Endodermal cell (in vitro differentiated cells): ENCODE data around the gene CLDN3. TPM values are rescaled to one million over a fixed set of nuclear protein-coding genes. Genes with fewer than 3 reads are reported as not detected.

Experiments
- DNase-seq: peaks from one replicate; pipeline ENCODE4 v3.0.0-alpha.2; 2017
- H3K27ac ChIP-seq: 2 replicates; pipeline ENCODE4 v1.5.1; 2013; ENCODE audit warnings: mild to moderate bottlenecking, low read depth, low read length, moderate library complexity
- H3K27me3 ChIP-seq: 2 replicates; pipeline ENCODE4 v1.6.1; 2013; ENCODE audit warnings: mild to moderate bottlenecking, low read length, moderate library complexity; ENCODE audit not compliant: insufficient read depth, control insufficient read depth, poor library complexity, severe bottlenecking
- H3K36me3 ChIP-seq: 2 replicates; pipeline ENCODE4 v1.7.0; 2013; ENCODE audit warnings: mild to moderate bottlenecking, low read length, moderate library complexity; ENCODE audit not compliant: control insufficient read depth, insufficient read depth
- H3K4me1 ChIP-seq: one replicate; pipeline ENCODE4 v1.7.0; 2013; ENCODE audit warnings: low read length; ENCODE audit not compliant: control insufficient read depth, insufficient read depth
- H3K4me3 ChIP-seq: 2 replicates; pipeline ENCODE4 v1.5.1; 2013; ENCODE audit warnings: mild to moderate bottlenecking, low read length, moderate library complexity
- H3K9ac ChIP-seq: 2 replicates; pipeline ENCODE4 v1.6.1; 2013; ENCODE audit warnings: mild to moderate bottlenecking, low read length, moderate library complexity; ENCODE audit not compliant: poor library complexity, severe bottlenecking; ENCODE audit errors: extremely low read depth
- H3K9me3 ChIP-seq: 2 replicates; pipeline ENCODE4 v1.6.1; 2013; ENCODE audit warnings: mild to moderate bottlenecking, low read length, moderate library complexity; ENCODE audit not compliant: control insufficient read depth
- H3K27ac Mint-ChIP-seq: 2 replicates; pipeline ENCODE4 v1.8.0; 2020; ENCODE audit warnings: mixed read lengths
- H3K27me3 Mint-ChIP-seq: 2 replicates; pipeline ENCODE4 v1.8.0; 2021; ENCODE audit warnings: mild to moderate bottlenecking, mixed read lengths; ENCODE audit not compliant: insufficient read depth
- H3K36me3 Mint-ChIP-seq: 2 replicates; pipeline ENCODE4 v1.8.0; 2020; ENCODE audit warnings: low read depth, mixed read lengths
- H3K4me1 Mint-ChIP-seq: 2 replicates; pipeline ENCODE4 v1.8.0; 2020; ENCODE audit warnings: mixed read lengths
- H3K4me3 Mint-ChIP-seq: 2 replicates; pipeline ENCODE4 v1.8.0; 2020; ENCODE audit warnings: mild to moderate bottlenecking, moderate library complexity, mixed read lengths
- H3K9me3 Mint-ChIP-seq: 2 replicates; pipeline ENCODE4 v1.8.0; 2020; ENCODE audit warnings: mild to moderate bottlenecking, mixed read lengths
- WGBS, 2 experiments: methylation state at CpG; one replicate each; pipeline versions ENCODE4 v1.1.5 to v1.1.7; 2013; ENCODE audit warnings: missing lambda C conversion rate in 2 of 2, mixed read lengths in 1 of 2; ENCODE audit not compliant: insufficient coverage in 1 of 2, insufficient read length in 1 of 2; 5-methylcytosine and 5-hydroxymethylcytosine counted together
- long read RNA-seq, 4 experiments: library from polyadenylated mRNA in 2 of 4; library from RNA in 1 of 4; library from capped mRNA in 1 of 4; stranded (forward) in 3 of 4; unstranded in 1 of 4; transcript quantifications; one replicate each; pipeline ENCODE4 v2.0.0, GENCODE V29; 2020 to 2021; ENCODE audit warnings: inconsistent platforms in 1 of 4
- polyA plus RNA-seq, 2 experiments: library from polyadenylated mRNA; stranded (reverse); fragments of 50-300 nt; gene quantifications; one replicate each; pipeline ENCODE4 v1.2.3, GENCODE V29; 2013
- total RNA-seq, 2 donors: library from RNA; stranded (reverse); fragmentation: NEBNext Ultra II Directional in 1 of 2; extraction: Animal tissue kit (Norgen Biotek cat#: 25700) in 1 of 2; gene quantifications; 2 replicates in 1 of 2; 3 replicates in 1 of 2; pipeline ENCODE4 v1.2.1, GENCODE V29; 2021
- TF ChIP-seq, protein P1 (sequence below): fragments of 200-600 bp; sonication (generic); conservative IDR thresholded peaks from 2 replicates; pipeline ENCODE4 v1.5.0; 2021; ENCODE audit warnings: antibody characterized with exemption, mild to moderate bottlenecking

CLDN3 gene, protein sequence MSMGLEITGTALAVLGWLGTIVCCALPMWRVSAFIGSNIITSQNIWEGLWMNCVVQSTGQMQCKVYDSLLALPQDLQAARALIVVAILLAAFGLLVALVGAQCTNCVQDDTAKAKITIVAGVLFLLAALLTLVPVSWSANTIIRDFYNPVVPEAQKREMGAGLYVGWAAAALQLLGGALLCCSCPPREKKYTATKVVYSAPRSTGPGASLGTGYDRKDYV
- 10 to 100 TPM; 20.7 to 47.0 TPM for total RNA-seq
- polyA plus RNA-seq (2013, experiment 1 of 2), result 4.2 TPM
- 3.6 TPM for polyA plus RNA-seq (2013, experiment 2 of 2)
- long read RNA-seq, experiment 1, transcript CLDN3-201 (1 exons, 1,274 nt), result major isoform, 45 of 45 reads
- long read RNA-seq, experiment 1, partial matches to known transcripts, result 0 of 45 reads
- long read RNA-seq, experiment 1, other reads (novel, unspliced or antisense), result 0 of 45 reads
- long read RNA-seq, experiment 2, transcript CLDN3-201 (1 exons, 1,274 nt), result major isoform, 70 of 70 reads
- long read RNA-seq, experiment 2, partial matches to known transcripts, result 0 of 70 reads
- long read RNA-seq, experiment 2, other reads (novel, unspliced or antisense), result 0 of 70 reads
- long read RNA-seq, experiment 3, transcript CLDN3-201 (1 exons, 1,274 nt), result major isoform, 111 of 111 reads
- long read RNA-seq, experiment 3, partial matches to known transcripts, result 0 of 111 reads
- long read RNA-seq, experiment 3, other reads (novel, unspliced or antisense), result 0 of 111 reads
- long read RNA-seq, experiment 4, result 0 reads

DNA sequence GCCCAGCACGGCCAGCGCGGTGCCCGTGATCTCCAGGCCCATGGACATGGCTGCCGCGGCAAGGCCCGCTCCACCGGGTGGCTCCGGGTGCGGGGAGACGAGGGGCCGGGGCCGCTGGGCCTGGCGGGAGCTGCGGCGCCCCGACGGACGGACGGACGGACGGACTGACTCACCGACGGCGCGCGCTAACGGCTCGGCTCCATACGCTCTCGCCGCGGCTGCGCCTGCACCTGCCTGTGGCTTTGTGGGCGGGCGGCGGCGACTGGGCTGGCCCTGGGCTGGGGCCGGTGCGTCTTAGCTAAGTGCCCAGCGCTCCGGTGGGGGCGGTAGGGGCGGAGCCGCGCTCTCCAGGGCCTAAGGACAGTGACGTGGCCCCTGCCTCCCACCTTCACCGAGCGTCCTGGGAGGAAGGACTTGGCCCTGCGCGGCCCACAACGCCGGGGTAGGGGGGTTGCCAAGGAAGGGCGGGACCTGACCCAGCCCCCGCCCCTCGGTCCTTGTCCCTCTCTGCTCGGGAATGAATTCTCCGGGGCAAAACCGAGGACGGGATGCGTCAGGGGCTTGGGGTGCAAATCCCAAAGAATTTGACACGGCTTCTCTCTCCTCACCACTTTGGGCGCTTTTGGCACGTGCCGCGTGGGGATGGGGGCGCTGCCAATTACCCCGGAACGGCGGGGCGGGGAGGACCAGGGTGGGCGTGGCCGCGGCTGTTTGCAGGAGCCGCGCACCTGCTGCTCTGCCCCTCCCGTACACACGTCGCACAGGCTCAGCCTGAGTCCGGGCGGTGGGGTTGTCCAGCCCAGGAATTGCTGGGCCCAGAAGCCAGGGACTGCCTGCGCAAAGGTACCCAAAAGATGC, at the start of gene CLDN3:
TSS of gene CLDN3 (minus strand) at position 269 of the 858 bp plus-strand sequence. CDS start at position 48, 221 bp downstream.
- H3K36me3 ChIP-seq, result no peaks in the 10 kb centered on the region
- peaks cover 41% of the 10 kb centered on the region for H3K27me3 Mint-ChIP-seq
- TF ChIP-seq, protein P1, sequence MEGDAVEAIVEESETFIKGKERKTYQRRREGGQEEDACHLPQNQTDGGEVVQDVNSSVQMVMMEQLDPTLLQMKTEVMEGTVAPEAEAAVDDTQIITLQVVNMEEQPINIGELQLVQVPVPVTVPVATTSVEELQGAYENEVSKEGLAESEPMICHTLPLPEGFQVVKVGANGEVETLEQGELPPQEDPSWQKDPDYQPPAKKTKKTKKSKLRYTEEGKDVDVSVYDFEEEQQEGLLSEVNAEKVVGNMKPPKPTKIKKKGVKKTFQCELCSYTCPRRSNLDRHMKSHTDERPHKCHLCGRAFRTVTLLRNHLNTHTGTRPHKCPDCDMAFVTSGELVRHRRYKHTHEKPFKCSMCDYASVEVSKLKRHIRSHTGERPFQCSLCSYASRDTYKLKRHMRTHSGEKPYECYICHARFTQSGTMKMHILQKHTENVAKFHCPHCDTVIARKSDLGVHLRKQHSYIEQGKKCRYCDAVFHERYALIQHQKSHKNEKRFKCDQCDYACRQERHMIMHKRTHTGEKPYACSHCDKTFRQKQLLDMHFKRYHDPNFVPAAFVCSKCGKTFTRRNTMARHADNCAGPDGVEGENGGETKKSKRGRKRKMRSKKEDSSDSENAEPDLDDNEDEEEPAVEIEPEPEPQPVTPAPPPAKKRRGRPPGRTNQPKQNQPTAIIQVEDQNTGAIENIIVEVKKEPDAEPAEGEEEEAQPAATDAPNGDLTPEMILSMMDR, result no peak
- DNase-seq, result peak; percentile 96
- peak within 1 kb of the TSS; percentile 79 for H3K27ac Mint-ChIP-seq
- peaks cover 22% of the 10 kb centered on the region for H3K27me3 ChIP-seq
- H3K9ac ChIP-seq, result no peak within 1 kb of the TSS
- H3K4me1 ChIP-seq, result no peaks in the 10 kb centered on the region
- H3K27ac ChIP-seq, result no peak within 1 kb of the TSS
- peak within 1 kb of the TSS; percentile 75 for H3K4me3 ChIP-seq
- WGBS, 2 experiments, result 6 to 10% methylated on average over 11 to 82 of the region's 82 CpGs
- H3K9me3 Mint-ChIP-seq, result no peaks in the 10 kb centered on the region
- H3K9me3 ChIP-seq, result no peaks in the 10 kb centered on the region
- peak within 1 kb of the TSS; percentile 65 for H3K4me3 Mint-ChIP-seq
- peaks cover 6% of the 10 kb centered on the region for H3K36me3 Mint-ChIP-seq
- H3K4me1 Mint-ChIP-seq, result peaks cover 4% of the 10 kb centered on the region

GRCh38 chr7:73817121-73817520, 47.1 kb upstream of the CLDN3 start:
- H3K27ac ChIP-seq, result no peak overlapping the region
- no peak overlapping the region for H3K9ac ChIP-seq
- 96% methylated on average over 5 to 6 of the region's 6 CpGs for WGBS, 2 experiments
- no peaks in the 10 kb centered on the region for H3K4me1 Mint-ChIP-seq
- no peaks in the 10 kb centered on the region for H3K36me3 Mint-ChIP-seq
- no peak overlapping the region for H3K27ac Mint-ChIP-seq
- no peaks in the 10 kb centered on the region for H3K9me3 ChIP-seq
- no peaks in the 10 kb centered on the region for H3K36me3 ChIP-seq
- TF ChIP-seq, protein P1, result no peak
- peak; percentile 22 for DNase-seq
- H3K4me3 ChIP-seq, result no peak overlapping the region
- no peaks in the 10 kb centered on the region for H3K4me1 ChIP-seq
- no peaks in the 10 kb centered on the region for H3K27me3 Mint-ChIP-seq
- no peak overlapping the region for H3K4me3 Mint-ChIP-seq
- H3K9me3 Mint-ChIP-seq, result no peaks in the 10 kb centered on the region
- no peaks in the 10 kb centered on the region for H3K27me3 ChIP-seq

DNA sequence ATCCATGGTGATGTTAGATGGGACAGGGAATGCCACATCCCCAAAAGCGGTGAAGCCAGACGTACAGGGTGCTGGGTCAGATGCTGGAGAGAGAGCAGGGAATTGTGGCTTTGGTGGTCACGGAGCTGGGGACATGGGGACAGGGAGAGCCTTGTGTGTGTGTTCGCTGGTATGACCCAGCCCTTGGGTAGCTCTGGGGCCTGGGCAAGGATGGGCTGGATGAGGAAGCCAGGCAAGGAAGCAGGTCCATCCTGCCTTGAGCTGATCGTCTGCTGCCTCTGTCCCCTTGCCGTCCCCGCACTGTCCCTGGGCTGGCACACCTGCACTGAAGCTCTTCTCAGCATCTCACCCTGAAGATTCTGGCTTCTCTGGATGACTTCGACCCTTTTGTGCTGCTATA, 45.4 kb upstream of the CLDN3 start:
- Mint-ChIP-seq H3K9me3 (no peaks in the 10 kb centered on the region), H3K4me3 (no peak overlapping the region), H3K27ac (no peak overlapping the region), H3K27me3 (peaks cover 2% of the 10 kb centered on the region), H3K4me1 (no peaks in the 10 kb centered on the region), H3K36me3 (no peaks in the 10 kb centered on the region)
- no peak for DNase-seq
- no peak overlapping the region for H3K27ac ChIP-seq
- no peaks in the 10 kb centered on the region for H3K9me3 ChIP-seq
- no peak overlapping the region for H3K9ac ChIP-seq
- no peak overlapping the region for H3K4me3 ChIP-seq
- H3K27me3 ChIP-seq, result no peaks in the 10 kb centered on the region
- no peaks in the 10 kb centered on the region for H3K36me3 ChIP-seq
- TF ChIP-seq, protein P1, result no peak
- no peaks in the 10 kb centered on the region for H3K4me1 ChIP-seq
- 92 to 95% methylated on average over 6 to 8 of the region's 8 CpGs for WGBS, 2 experiments
